ENCODE data around the gene MTR. TPM values are rescaled to one million over a fixed set of nuclear protein-coding genes. Genes with fewer than 3 reads are reported as not detected.

The MTR gene
- total and polyA plus RNA-seq, 2 experiments from 2014 or later, result 17.2 to 25.9 TPM

GRCh38 chr1:236819856-236820255 lies 24.8 kb downstream of the MTR start:
- no peaks in the 10 kb centered on the region for H4K20me1 ChIP-seq (ENCODE audit: insufficient read depth)
- peaks cover 20% of the 10 kb centered on the region for H3K36me3 ChIP-seq (ENCODE audit: low read depth)
- no peak overlapping the region for H3K9ac ChIP-seq
- H3K4me3 ChIP-seq, result no peak overlapping the region
- 88 to 92% methylated on average over 7 to 9 of the region's 9 CpGs for WGBS, 2 experiments (ENCODE audit: low coverage in 1 of 2, low lambda C conversion rate in 2 of 2, missing lambda C conversion rate in 2 of 2)
- no peak overlapping the region for H3K4me2 ChIP-seq (ENCODE audit: unreplicated experiment)
- H3K79me2 ChIP-seq (ENCODE audit: insufficient read depth), result peaks cover 6% of the 10 kb centered on the region; the same call in 1 of the 2 replicates
- DNase-seq, result no peak
- H3K4me1 ChIP-seq (ENCODE audit: insufficient read depth), result no peaks in the 10 kb centered on the region
- no peak for TF ChIP-seq EZH2phosphoT487 (IDR thresholded peaks at IDR 0.05; ENCODE audit: insufficient read depth, low read depth)
- TF ChIP-seq EZH2 (IDR thresholded peaks at IDR 0.05; ENCODE audit: insufficient read depth, poor library complexity, severe bottlenecking), result no peak
- no peak overlapping the region for H3K27ac ChIP-seq
- H3K27me3 ChIP-seq (replicated peaks; ENCODE audit: insufficient read depth), result no peaks in the 10 kb centered on the region
- no peaks in the 10 kb centered on the region for H3K9me3 ChIP-seq (ENCODE audit: low read depth)
- no peak overlapping the region for H2AFZ ChIP-seq
- H3K9me2 ChIP-seq (ENCODE audit: insufficient read depth), result no peaks in the 10 kb centered on the region
- in situ Hi-C loops (cut with MboI), result no loop called here
- no peaks in the 10 kb centered on the region for H3F3A ChIP-seq (ENCODE audit: insufficient read depth)

- TF ChIP-seq EZH2phosphoT487 (IDR thresholded peaks at IDR 0.05; ENCODE audit: insufficient read depth, low read depth) (no peak), EZH2 (IDR thresholded peaks at IDR 0.05; ENCODE audit: insufficient read depth, poor library complexity, severe bottlenecking) (no peak)
- peaks cover 6% of the 10 kb centered on the region; the same call in 1 of the 2 replicates for H3K79me2 ChIP-seq (ENCODE audit: insufficient read depth)
- no peak overlapping the region for H2AFZ ChIP-seq
- H3K27ac ChIP-seq, result no peak overlapping the region
- H3K27me3 ChIP-seq (replicated peaks; ENCODE audit: insufficient read depth), result no peaks in the 10 kb centered on the region
- H3K9me3 ChIP-seq (ENCODE audit: low read depth), result no peaks in the 10 kb centered on the region
- H3K9ac ChIP-seq, result no peak overlapping the region
- no peak overlapping the region for H3K4me3 ChIP-seq
- DNase-seq, result no peak
- H3K36me3 ChIP-seq (ENCODE audit: low read depth), result peaks cover 20% of the 10 kb centered on the region
- no peaks in the 10 kb centered on the region for H4K20me1 ChIP-seq (ENCODE audit: insufficient read depth)
- no peaks in the 10 kb centered on the region for H3F3A ChIP-seq (ENCODE audit: insufficient read depth)
- H3K9me2 ChIP-seq (ENCODE audit: insufficient read depth), result no peaks in the 10 kb centered on the region
- H3K4me1 ChIP-seq (ENCODE audit: insufficient read depth), result no peaks in the 10 kb centered on the region
- WGBS, 2 experiments (ENCODE audit: low coverage in 1 of 2, low lambda C conversion rate in 2 of 2, missing lambda C conversion rate in 2 of 2), result 64 to 66% methylated on average over 6 of the region's 6 CpGs
- in situ Hi-C loops (cut with MboI), result no loop called here
- no peak overlapping the region for H3K4me2 ChIP-seq (ENCODE audit: unreplicated experiment)
Measured at GRCh38 chr1:236821091-236821627, 26.1 kb downstream of the MTR start.

- TF ChIP-seq EZH2phosphoT487 (IDR thresholded peaks at IDR 0.05; ENCODE audit: insufficient read depth, low read depth) (no peak), EZH2 (IDR thresholded peaks at IDR 0.05; ENCODE audit: insufficient read depth, poor library complexity, severe bottlenecking) (no peak)
- H3K27me3 ChIP-seq (replicated peaks; ENCODE audit: insufficient read depth), result no peaks in the 10 kb centered on the region
- no peaks in the 10 kb centered on the region for H3K9me2 ChIP-seq (ENCODE audit: insufficient read depth)
- H3K9me3 ChIP-seq (ENCODE audit: low read depth), result no peaks in the 10 kb centered on the region
- H3K36me3 ChIP-seq (ENCODE audit: low read depth), result peaks cover 22% of the 10 kb centered on the region
- H3F3A ChIP-seq (ENCODE audit: insufficient read depth), result no peaks in the 10 kb centered on the region
- no peaks in the 10 kb centered on the region for H4K20me1 ChIP-seq (ENCODE audit: insufficient read depth)
- no peaks in the 10 kb centered on the region for H3K4me1 ChIP-seq (ENCODE audit: insufficient read depth)
- H3K4me2 ChIP-seq (ENCODE audit: unreplicated experiment), result no peak overlapping the region
- no peak overlapping the region for H3K27ac ChIP-seq
- no peak overlapping the region for H3K4me3 ChIP-seq
- no peak overlapping the region for H3K9ac ChIP-seq
- DNase-seq, result no peak
- 95 to 100% methylated on average over 2 of the region's 2 CpGs for WGBS, 2 experiments (ENCODE audit: low coverage in 1 of 2, low lambda C conversion rate in 2 of 2, missing lambda C conversion rate in 2 of 2)
- H2AFZ ChIP-seq, result no peak overlapping the region
- in situ Hi-C loops (cut with MboI), result no loop called here
- H3K79me2 ChIP-seq (ENCODE audit: insufficient read depth), result peaks cover 6% of the 10 kb centered on the region; the same call in 1 of the 2 replicates
Measured at GRCh38 chr1:236823559-236823958, 28.5 kb downstream of the MTR start.

- no peak for DNase-seq
- Histone ChIP-seq H3K9ac (no peak overlapping the region), H2AFZ (no peak overlapping the region), H3K36me3 (ENCODE audit: low read depth) (peaks cover 53% of the 10 kb centered on the region), H3K4me1 (ENCODE audit: insufficient read depth) (no peaks in the 10 kb centered on the region), H4K20me1 (ENCODE audit: insufficient read depth) (no peaks in the 10 kb centered on the region), H3K27me3 (replicated peaks; ENCODE audit: insufficient read depth) (no peaks in the 10 kb centered on the region), H3F3A (ENCODE audit: insufficient read depth) (no peaks in the 10 kb centered on the region), H3K4me3 (no peak overlapping the region), H3K4me2 (ENCODE audit: unreplicated experiment) (no peak overlapping the region), H3K9me3 (ENCODE audit: low read depth) (no peaks in the 10 kb centered on the region), H3K79me2 (ENCODE audit: insufficient read depth) (peaks cover 6% of the 10 kb centered on the region; the same call in 1 of the 2 replicates), H3K27ac (no peak overlapping the region), H3K9me2 (ENCODE audit: insufficient read depth) (no peaks in the 10 kb centered on the region)
- in situ Hi-C loops (cut with MboI), result no loop called here
- WGBS, 2 experiments (ENCODE audit: low coverage in 1 of 2, low lambda C conversion rate in 2 of 2, missing lambda C conversion rate in 2 of 2), result 97 to 98% methylated on average over 3 of the region's 3 CpGs
- TF ChIP-seq EZH2 (IDR thresholded peaks at IDR 0.05; ENCODE audit: insufficient read depth, poor library complexity, severe bottlenecking), result no peak
- TF ChIP-seq EZH2phosphoT487 (IDR thresholded peaks at IDR 0.05; ENCODE audit: insufficient read depth, low read depth), result no peak
Measured at GRCh38 chr1:236829085-236829484, 34.0 kb downstream of the MTR start.
